ENCODE data around the gene ING4. TPM values are rescaled to one million over a fixed set of nuclear protein-coding genes. Genes with fewer than 3 reads are reported as not detected.

The ING4 gene
- total RNA-seq, 2 experiments from 2014 or later = 17.3 to 17.8 TPM

DNA sequence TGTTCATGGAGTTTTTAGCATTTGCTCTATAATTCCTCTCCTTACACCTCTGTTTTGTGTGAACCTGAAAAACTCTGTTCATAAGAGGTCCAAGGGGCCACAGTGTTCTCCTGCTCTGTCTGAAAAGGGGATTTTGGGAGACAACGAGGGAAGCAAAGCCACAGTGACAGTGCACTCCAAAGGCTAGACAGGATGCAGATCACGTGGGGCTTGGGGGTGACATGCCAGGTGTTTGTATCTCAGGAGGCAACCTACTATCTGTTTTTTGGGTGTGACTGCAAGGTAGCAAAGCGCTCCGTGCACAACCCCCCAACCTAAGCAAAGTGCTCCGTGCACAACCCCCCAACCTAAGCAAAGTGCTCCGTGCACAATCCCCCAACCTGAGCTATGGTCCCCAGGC, 50.7 kb downstream of the ING4 start:
- Mint-ChIP-seq H3K27ac (peak overlapping the region; percentile 50), H3K9me3 (no peaks in the 10 kb centered on the region), H3K36me3 (ENCODE audit: low read depth) (no peaks in the 10 kb centered on the region), H3K4me3 (no peak overlapping the region), H3K27me3 (ENCODE audit: low read depth) (no peaks in the 10 kb centered on the region), H3K4me1 (ENCODE audit: low read depth) (peaks cover 39% of the 10 kb centered on the region)
- DNase-seq = peak; percentile 75
- CTCF ChIA-PET = interaction anchor here (0.8 to 1.6 kb wide), 3 partner anchors 9 to 72 kb away, joined by 3 to 11 read pairs (median 7); no protein-coding TSS in a partner anchor
- intact Hi-C loops (cut with micrococcal nuclease) = no loop called here

DNA sequence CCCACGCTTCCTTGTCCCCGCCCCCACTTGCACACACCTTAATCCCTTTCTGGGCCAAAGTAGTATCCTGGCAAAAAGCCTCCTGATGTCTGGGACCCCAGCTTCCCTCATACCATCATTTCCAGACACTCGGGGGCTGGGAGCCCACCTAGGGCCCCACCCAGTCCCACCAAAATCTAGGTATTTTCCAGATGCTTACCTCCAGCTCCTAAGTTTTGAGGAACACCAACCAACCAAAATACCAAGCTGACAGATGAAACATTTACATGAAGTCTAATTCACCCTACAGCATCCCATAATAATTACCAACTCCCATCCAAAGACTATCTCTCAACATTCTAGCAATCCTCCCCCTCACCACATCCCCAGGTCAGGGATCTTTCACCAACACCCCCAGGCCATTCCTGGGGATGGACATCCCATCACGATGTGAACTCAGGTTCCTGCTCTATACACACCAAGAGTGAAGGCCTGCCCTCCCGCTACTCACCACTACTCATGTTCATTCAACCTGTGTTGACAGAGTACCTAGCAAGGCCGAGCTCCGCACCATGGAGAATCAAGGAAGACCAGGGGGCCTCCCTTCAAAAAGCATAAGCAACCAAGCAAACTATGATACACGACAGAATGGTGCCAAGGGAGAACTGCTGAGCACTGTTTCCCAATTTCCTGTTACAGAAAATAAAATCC, 54.2 kb downstream of the ING4 start:
- CTCF ChIA-PET = interaction anchor here (0.6 to 1.1 kb wide), 2 partner anchors 23 to 38 kb away, joined by 4 to 5 read pairs; no protein-coding TSS in a partner anchor
- H3K27ac Mint-ChIP-seq = no peak overlapping the region
- no peak overlapping the region for H3K4me3 Mint-ChIP-seq
- intact Hi-C loops (cut with micrococcal nuclease) = loop anchor here (1.0 to 5.0 kb wide), 6 partner anchors 19 to 271 kb away; no protein-coding TSS in a partner anchor
- peak; percentile 46 for DNase-seq
- peaks cover 19% of the 10 kb centered on the region for H3K36me3 Mint-ChIP-seq (ENCODE audit: low read depth)
- no peaks in the 10 kb centered on the region for H3K9me3 Mint-ChIP-seq
- H3K27me3 Mint-ChIP-seq (ENCODE audit: low read depth) = no peaks in the 10 kb centered on the region
- H3K4me1 Mint-ChIP-seq (ENCODE audit: low read depth) = peaks cover 52% of the 10 kb centered on the region

DNA sequence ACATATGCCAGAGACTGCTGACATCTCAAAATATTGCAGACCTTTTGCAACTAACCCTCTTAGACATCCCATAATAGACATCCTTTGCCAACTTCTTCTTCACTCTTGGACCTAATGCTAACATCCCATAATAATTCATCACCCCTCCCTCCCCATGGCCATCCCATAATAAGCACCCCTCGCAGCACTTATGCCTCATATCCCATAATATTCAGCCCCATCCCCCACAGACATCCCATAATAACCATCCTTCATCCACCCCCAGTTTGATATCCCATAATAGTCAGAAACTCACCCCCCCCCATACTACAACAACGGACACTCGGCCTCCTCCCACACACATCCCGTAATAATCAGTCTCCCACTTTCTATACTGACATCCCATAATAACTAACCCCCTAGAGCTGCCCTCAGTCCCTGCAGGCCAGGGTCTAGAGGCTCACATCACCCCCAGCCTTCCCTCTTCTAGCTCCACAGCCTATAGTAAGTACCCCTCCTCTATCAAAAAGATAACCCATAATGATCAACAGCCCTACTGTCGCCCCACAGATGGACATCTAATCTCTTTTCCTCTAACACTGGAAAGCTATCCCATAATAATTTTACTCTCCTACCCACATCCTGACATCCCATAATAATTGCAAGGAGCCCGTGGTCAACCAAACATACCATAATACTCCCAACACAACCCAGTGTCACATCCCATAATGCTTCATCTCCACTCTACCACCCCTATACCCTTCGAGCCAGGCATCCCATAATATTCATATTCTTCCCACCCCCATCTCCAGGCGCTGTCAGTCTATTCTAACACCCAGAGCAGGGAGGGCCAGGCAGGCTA, 54.9 kb downstream of the ING4 start:
- intact Hi-C loops (cut with micrococcal nuclease) = loop anchor here (1.0 to 5.0 kb wide), 13 partner anchors 19 to 271 kb away; partner anchors contain the start of genes ING4, NCAPD2, USP5 and ZNF384
- Mint-ChIP-seq H3K27me3 (ENCODE audit: low read depth) (no peaks in the 10 kb centered on the region), H3K36me3 (ENCODE audit: low read depth) (peaks cover 26% of the 10 kb centered on the region), H3K9me3 (no peaks in the 10 kb centered on the region), H3K4me1 (ENCODE audit: low read depth) (peaks cover 55% of the 10 kb centered on the region), H3K4me3 (no peak overlapping the region), H3K27ac (no peak overlapping the region)
- DNase-seq = peak; percentile 79
- CTCF ChIA-PET = interaction anchor here (0.6 to 1.1 kb wide), 2 partner anchors 24 to 37 kb away, joined by 4 to 5 read pairs; no protein-coding TSS in a partner anchor

GRCh38 chr12:6606331-6607131, 56.4 kb downstream of the ING4 start:
- no peak for DNase-seq
- no peaks in the 10 kb centered on the region for H3K27me3 Mint-ChIP-seq (ENCODE audit: low read depth)
- H3K36me3 Mint-ChIP-seq (ENCODE audit: low read depth) = peaks cover 37% of the 10 kb centered on the region
- H3K4me3 Mint-ChIP-seq = no peak overlapping the region
- H3K4me1 Mint-ChIP-seq (ENCODE audit: low read depth) = peaks cover 54% of the 10 kb centered on the region
- CTCF ChIA-PET = interaction anchor here (0.5 to 1.3 kb wide), 2 partner anchors 36 to 78 kb away, joined by 3 to 4 read pairs; no protein-coding TSS in a partner anchor
- intact Hi-C loops (cut with micrococcal nuclease) = loop anchor here (1.0 to 5.0 kb wide), 10 partner anchors 32 to 269 kb away; partner anchors contain the start of genes ING4, NCAPD2, USP5 and ZNF384
- no peaks in the 10 kb centered on the region for H3K9me3 Mint-ChIP-seq
- peak overlapping the region; percentile 95 for H3K27ac Mint-ChIP-seq

GRCh38 chr12:6605421-6606330, 57.2 kb downstream of the ING4 start:
- CTCF ChIA-PET = interaction anchor here (0.5 to 1.3 kb wide), 4 partner anchors 35 to 246 kb away, joined by 3 to 4 read pairs (median 3); partner anchors contain the start of gene USP5
- Mint-ChIP-seq H3K9me3 (no peaks in the 10 kb centered on the region), H3K4me3 (no peak overlapping the region), H3K27ac (peak overlapping the region; percentile 95), H3K36me3 (ENCODE audit: low read depth) (peaks cover 45% of the 10 kb centered on the region), H3K4me1 (ENCODE audit: low read depth) (peaks cover 46% of the 10 kb centered on the region), H3K27me3 (ENCODE audit: low read depth) (no peaks in the 10 kb centered on the region)
- peak; percentile 81 for DNase-seq
- intact Hi-C loops (cut with micrococcal nuclease) = loop anchor here (2.0 to 5.0 kb wide), 5 partner anchors 31 to 268 kb away; no protein-coding TSS in a partner anchor

DNA sequence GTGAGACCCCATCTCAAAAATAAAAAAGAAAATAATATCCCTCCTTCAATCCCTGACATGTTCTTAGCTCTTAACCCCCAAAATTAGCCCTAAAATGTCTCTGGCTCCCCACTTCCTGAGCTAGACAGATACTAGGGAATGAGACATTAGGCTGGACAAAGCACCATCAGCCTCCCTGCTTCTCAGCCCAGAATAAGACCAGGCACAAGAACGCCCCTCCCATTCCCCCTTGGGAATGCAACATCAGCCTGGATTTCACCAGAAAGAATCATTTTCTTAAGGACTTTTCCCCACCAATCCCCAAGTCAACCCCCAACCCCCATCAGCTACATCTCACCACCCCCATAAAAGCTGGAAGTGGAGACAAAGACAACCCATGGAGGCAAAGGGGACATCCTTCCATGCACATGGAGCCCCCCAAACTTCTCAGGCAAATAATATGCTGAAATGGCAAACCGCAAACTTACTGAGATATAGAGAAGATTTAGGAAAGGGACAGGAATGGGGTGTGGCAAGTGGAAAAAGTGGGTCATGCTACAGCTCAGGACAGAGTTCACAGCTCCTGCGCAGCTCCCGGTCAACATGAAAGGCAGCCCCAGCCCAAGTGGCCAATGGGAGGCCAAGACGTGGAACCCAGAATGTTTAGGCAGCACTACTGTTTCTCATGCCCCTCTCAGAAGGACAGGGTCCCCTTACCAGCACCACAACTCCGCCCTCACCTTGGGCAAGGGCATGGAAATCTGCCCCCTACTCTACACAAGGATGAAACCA, 58.5 kb downstream of the ING4 start:
- H3K27me3 Mint-ChIP-seq (ENCODE audit: low read depth) = no peaks in the 10 kb centered on the region
- H3K36me3 Mint-ChIP-seq (ENCODE audit: low read depth) = peaks cover 57% of the 10 kb centered on the region
- peaks cover 39% of the 10 kb centered on the region for H3K4me1 Mint-ChIP-seq (ENCODE audit: low read depth)
- H3K27ac Mint-ChIP-seq = peak overlapping the region; percentile 95
- no peak for DNase-seq
- CTCF ChIA-PET = interaction anchor here (0.6 to 1.7 kb wide), 7 partner anchors 16 to 230 kb away, joined by 3 to 8 read pairs (median 3); partner anchors contain the start of gene COPS7A
- H3K4me3 Mint-ChIP-seq = no peak overlapping the region
- intact Hi-C loops (cut with micrococcal nuclease) = loop anchor here (5.0 kb wide), 3 partner anchors 177 to 267 kb away; no protein-coding TSS in a partner anchor
- no peaks in the 10 kb centered on the region for H3K9me3 Mint-ChIP-seq

- peaks cover 39% of the 10 kb centered on the region for H3K4me1 Mint-ChIP-seq (ENCODE audit: low read depth)
Observed at GRCh38 chr12:6603095-6603567, 59.8 kb downstream of the ING4 start.

DNA sequence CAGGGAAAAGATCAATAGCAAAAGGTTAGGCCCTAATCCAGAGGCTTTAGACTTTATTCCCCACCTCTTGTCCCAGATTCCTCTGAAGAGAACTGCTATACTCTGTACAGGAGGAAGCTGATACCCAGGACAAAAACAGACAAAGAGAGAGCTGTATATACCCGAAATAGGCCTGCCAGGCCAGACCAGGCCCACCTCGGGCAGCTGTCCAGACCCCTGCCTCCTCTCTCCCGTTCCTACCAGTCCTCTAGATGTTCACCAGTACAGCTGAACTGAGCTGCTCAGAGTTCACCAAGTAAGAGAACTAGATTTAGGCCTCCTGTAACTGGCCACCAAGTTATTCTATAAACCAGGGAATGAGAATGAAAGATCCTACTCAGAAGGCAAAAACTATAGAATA, 60.4 kb downstream of the ING4 start:
- peaks cover 42% of the 10 kb centered on the region for H3K4me1 Mint-ChIP-seq (ENCODE audit: low read depth)
- H3K27ac Mint-ChIP-seq = peak overlapping the region; percentile 48
- no peaks in the 10 kb centered on the region for H3K9me3 Mint-ChIP-seq
- CTCF ChIA-PET = interaction anchor here (0.6 to 1.7 kb wide), 7 partner anchors 17 to 225 kb away, joined by 3 to 9 read pairs (median 5); no protein-coding TSS in a partner anchor
- DNase-seq = no peak
- H3K36me3 Mint-ChIP-seq (ENCODE audit: low read depth) = peaks cover 69% of the 10 kb centered on the region
- intact Hi-C loops (cut with micrococcal nuclease) = no loop called here
- no peak overlapping the region for H3K4me3 Mint-ChIP-seq
- H3K27me3 Mint-ChIP-seq (ENCODE audit: low read depth) = no peaks in the 10 kb centered on the region

More at GRCh38 chr12:6603095-6603567, 59.8 kb downstream of the ING4 start:
- peak overlapping the region; percentile 77 for H3K27ac Mint-ChIP-seq
- CTCF ChIA-PET = interaction anchor here (0.6 to 1.7 kb wide), 8 partner anchors 16 to 224 kb away, joined by 3 to 9 read pairs (median 4); partner anchors contain the start of gene COPS7A
- H3K4me3 Mint-ChIP-seq = peak overlapping the region; percentile 53
- peaks cover 64% of the 10 kb centered on the region for H3K36me3 Mint-ChIP-seq (ENCODE audit: low read depth)
- DNase-seq = peak; percentile 60
- intact Hi-C loops (cut with micrococcal nuclease) = no loop called here
- no peaks in the 10 kb centered on the region for H3K27me3 Mint-ChIP-seq (ENCODE audit: low read depth)
- no peaks in the 10 kb centered on the region for H3K9me3 Mint-ChIP-seq
